Measurements from ENCODE around the gene IGF2BP2.

The IGF2BP2 gene

GRCh38 chr3:185718736-185719593, 105.9 kb downstream of the IGF2BP2 start:
- TF ChIP-seq YY1 (IDR thresholded peaks at IDR 0.05; ENCODE audit: low read depth) (no peak), EP300 (IDR thresholded peaks at IDR 0.05; ENCODE audit: borderline replicate concordance) (no peak), NFIC (IDR thresholded peaks at IDR 0.05) (no peak), TCF12 (IDR thresholded peaks at IDR 0.05; ENCODE audit: low read depth) (no peak), TAF1 (IDR thresholded peaks at IDR 0.05; ENCODE audit: low read depth) (no peak), CEBPB (IDR thresholded peaks at IDR 0.05) (no peak)
- TF ChIP-seq, protein P1, sequence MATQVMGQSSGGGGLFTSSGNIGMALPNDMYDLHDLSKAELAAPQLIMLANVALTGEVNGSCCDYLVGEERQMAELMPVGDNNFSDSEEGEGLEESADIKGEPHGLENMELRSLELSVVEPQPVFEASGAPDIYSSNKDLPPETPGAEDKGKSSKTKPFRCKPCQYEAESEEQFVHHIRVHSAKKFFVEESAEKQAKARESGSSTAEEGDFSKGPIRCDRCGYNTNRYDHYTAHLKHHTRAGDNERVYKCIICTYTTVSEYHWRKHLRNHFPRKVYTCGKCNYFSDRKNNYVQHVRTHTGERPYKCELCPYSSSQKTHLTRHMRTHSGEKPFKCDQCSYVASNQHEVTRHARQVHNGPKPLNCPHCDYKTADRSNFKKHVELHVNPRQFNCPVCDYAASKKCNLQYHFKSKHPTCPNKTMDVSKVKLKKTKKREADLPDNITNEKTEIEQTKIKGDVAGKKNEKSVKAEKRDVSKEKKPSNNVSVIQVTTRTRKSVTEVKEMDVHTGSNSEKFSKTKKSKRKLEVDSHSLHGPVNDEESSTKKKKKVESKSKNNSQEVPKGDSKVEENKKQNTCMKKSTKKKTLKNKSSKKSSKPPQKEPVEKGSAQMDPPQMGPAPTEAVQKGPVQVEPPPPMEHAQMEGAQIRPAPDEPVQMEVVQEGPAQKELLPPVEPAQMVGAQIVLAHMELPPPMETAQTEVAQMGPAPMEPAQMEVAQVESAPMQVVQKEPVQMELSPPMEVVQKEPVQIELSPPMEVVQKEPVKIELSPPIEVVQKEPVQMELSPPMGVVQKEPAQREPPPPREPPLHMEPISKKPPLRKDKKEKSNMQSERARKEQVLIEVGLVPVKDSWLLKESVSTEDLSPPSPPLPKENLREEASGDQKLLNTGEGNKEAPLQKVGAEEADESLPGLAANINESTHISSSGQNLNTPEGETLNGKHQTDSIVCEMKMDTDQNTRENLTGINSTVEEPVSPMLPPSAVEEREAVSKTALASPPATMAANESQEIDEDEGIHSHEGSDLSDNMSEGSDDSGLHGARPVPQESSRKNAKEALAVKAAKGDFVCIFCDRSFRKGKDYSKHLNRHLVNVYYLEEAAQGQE (IDR thresholded peaks at IDR 0.05; ENCODE audit: low read depth), result no peak
- TF ChIP-seq, protein P2, sequence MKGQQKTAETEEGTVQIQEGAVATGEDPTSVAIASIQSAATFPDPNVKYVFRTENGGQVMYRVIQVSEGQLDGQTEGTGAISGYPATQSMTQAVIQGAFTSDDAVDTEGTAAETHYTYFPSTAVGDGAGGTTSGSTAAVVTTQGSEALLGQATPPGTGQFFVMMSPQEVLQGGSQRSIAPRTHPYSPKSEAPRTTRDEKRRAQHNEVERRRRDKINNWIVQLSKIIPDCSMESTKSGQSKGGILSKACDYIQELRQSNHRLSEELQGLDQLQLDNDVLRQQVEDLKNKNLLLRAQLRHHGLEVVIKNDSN (IDR thresholded peaks at IDR 0.05), result no peak

DNA sequence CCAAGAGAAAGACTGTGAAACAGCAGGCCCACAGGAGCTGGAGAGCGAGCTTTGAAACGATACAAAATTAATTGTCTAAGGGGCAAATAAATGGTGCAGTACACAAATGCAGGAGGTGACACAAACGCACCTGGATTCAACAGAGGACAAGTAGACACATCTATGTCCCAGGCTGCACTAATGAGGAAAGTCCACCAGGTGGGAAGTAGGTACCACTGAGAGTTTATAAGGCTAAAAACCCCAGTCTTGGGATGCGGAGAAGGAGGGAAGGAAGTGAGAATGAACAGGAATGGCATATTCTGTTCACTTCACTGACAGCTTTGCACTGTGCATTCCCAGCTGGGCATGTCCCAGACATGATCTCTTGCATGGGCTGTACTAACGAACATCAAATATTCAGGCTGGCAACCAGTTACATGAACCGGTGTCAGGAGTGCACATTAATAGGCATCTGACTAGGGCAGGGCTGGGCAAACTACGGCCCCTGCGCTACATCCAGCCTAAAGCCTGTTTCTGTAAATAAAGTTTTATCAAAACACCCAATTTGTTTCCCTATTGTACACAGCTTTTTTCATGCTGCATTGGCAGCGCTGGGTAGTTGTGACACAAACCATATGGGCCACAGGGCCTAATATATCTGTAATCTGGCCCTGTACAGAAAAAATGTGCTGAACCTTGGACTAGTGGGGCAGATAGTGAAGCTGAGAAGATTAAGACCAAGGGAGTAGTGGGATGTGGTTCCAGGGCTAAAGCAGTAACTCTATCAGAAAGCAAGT, 107.0 kb downstream of the IGF2BP2 start:
- TF ChIP-seq CREB1 (IDR thresholded peaks at IDR 0.05; ENCODE audit: low read depth) (no peak), TEAD4 (IDR thresholded peaks at IDR 0.05) (no peak), CEBPB (IDR thresholded peaks at IDR 0.05) (no peak), YY1 (IDR thresholded peaks at IDR 0.05; ENCODE audit: low read depth) (no peak), TCF12 (IDR thresholded peaks at IDR 0.05; ENCODE audit: low read depth) (no peak), EGR1 (IDR thresholded peaks at IDR 0.05) (no peak), MAX (IDR thresholded peaks at IDR 0.05) (no peak), RAD21 (IDR thresholded peaks at IDR 0.05; ENCODE audit: low read depth) (no peak), ZBTB7A (IDR thresholded peaks at IDR 0.05; ENCODE audit: low read depth) (no peak), EP300 (IDR thresholded peaks at IDR 0.05; ENCODE audit: borderline replicate concordance) (no peak), TAF1 (IDR thresholded peaks at IDR 0.05; ENCODE audit: low read depth) (no peak)
- TF ChIP-seq, protein P1 (IDR thresholded peaks at IDR 0.05; ENCODE audit: low read depth), result no peak
- TF ChIP-seq, protein P2 (IDR thresholded peaks at IDR 0.05), result no peak

DNA sequence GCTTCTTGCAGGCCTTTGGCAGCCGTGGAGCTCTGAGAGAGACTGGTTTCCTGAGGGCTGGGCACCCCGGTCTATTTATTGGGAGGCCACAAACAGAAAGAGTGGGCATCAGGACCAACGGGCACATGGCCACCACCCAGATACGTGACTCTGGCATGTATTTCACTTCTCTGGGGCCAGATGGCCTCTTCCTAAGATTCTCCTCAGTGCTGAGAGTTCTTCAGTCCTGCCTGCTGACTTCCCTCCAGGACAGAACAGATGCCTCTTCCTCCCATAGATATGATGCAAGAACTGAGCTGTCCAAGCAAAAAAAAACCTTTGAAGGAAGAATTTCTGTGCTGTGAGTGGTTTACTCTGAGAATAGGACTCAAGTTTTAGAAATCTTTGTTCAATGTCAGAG, 107.7 kb downstream of the IGF2BP2 start:
- TF ChIP-seq EP300 (IDR thresholded peaks at IDR 0.05; ENCODE audit: borderline replicate concordance), result no peak
- no peak for TF ChIP-seq EGR1 (IDR thresholded peaks at IDR 0.05)
- no peak for TF ChIP-seq NFIC (IDR thresholded peaks at IDR 0.05)
- no peak for TF ChIP-seq CEBPB (IDR thresholded peaks at IDR 0.05)
- no peak for TF ChIP-seq ZBTB7A (IDR thresholded peaks at IDR 0.05; ENCODE audit: low read depth)
- no peak for TF ChIP-seq MAX (IDR thresholded peaks at IDR 0.05)
- TF ChIP-seq YY1 (IDR thresholded peaks at IDR 0.05; ENCODE audit: low read depth), result no peak
- no peak for TF ChIP-seq TCF12 (IDR thresholded peaks at IDR 0.05; ENCODE audit: low read depth)
- TF ChIP-seq TAF1 (IDR thresholded peaks at IDR 0.05; ENCODE audit: low read depth), result no peak
- TF ChIP-seq FOXM1 (IDR thresholded peaks at IDR 0.05; ENCODE audit: borderline replicate concordance, low read depth), result no peak
- TF ChIP-seq, protein P2 (IDR thresholded peaks at IDR 0.05), result no peak

DNA sequence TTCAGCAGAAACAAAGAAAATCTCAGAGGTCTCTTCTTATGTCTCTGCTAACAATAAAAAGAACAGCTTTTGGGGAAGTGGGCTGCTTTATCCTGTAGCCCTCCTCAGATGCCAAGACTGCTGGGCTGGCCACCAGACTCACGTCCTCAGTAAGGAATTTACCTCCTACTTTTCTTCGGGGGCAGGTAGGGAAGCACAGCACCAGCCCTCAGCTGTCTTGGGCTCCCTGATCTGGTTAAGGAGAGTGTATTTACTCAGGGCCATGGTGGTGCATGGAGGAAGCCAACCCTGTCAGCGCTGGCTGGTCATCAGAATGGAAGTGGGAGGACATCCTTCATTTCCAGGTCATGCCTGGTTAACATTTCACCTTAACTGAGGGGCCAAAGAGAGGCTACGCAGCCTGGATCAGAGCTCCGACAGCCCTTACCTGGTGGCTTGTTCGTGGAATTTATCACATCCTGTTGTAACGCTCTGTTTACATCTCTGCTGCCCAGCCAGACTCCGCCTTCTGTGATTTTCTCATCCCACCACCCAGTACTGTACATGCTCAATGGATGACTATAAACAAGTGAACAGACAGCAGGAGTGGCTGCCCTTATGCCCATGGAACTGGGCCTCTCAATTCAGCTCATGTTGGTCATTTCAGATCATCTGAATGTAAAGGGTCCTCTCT, 108.3 kb downstream of the IGF2BP2 start:
- TF ChIP-seq, protein P2 (IDR thresholded peaks at IDR 0.05), result no peak
- TF ChIP-seq CEBPB (IDR thresholded peaks at IDR 0.05) (no peak), RAD21 (IDR thresholded peaks at IDR 0.05; ENCODE audit: low read depth) (no peak)

Data from Ishikawa (cell line).